ENCODE measurements around the gene ZSWIM1. TPM values are rescaled to one million over a fixed set of nuclear protein-coding genes. Genes with fewer than 3 reads are reported as not detected.

The ZSWIM1 gene
- polyA plus RNA-seq, 1 donor (not counting 4 experiments of a cell fraction or from before 2014, with no cell fraction given): 4.4 TPM

DNA sequence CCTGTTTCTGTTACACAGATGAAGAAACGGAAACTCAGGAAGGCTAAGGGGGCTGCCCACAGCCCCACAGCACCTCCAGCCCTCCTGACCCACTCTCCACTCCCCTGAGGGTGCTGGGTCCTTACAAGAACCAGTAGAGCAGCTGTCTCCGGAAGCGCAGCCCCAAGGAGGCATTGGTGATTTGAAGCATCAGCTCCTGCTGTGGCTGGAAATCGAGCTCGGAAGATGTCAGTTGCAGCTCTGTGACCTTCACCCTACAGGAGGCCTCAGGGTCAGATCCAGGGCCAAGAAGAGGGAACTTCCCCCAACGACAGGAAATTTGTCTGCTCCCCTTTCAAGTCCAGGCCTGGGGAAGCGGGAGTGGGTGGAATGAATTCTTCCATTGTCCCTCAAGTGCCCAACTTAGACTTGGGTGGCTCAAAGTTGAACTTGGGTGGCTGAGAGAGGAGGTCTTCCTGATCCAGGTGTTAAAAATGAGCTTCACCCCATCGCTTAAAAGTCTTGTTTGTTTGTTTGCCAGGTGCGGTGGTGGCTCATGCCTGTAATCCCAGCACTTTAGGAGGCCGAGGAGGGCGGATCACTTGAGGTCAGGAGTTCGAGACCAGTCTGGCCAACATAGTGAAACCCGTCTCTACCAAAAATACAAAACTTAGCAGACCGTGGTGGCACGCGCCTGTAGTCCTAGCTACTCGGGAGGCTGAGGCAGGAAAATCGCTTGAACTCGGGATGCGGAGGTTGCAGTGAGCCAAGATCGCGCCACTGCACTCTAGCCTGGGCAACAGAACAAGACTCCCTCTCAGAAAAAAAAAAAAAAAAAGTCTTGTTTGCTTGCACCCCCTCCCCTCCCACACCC lies 29.0 kb downstream of the ZSWIM1 start:
- Histone ChIP-seq H3K79me2 (ENCODE audit: control insufficient read depth, insufficient read depth, low read length) (no peaks in the 10 kb centered on the region), H3K27me3 (ENCODE audit: control insufficient read depth, extremely low read depth, insufficient read depth, low read length) (no peaks in the 10 kb centered on the region), H4K20me1 (ENCODE audit: control insufficient read depth, extremely low read depth, insufficient read depth, low read length) (no peaks in the 10 kb centered on the region), H3K4me3 (ENCODE audit: control insufficient read depth in 2 of 3, extremely low read depth in 1 of 3, insufficient read depth in 2 of 3, low read depth in 1 of 3, low read length in 3 of 3) (peak overlapping the region in 1 of 3 experiments; percentile 8), H3K9me3 (ENCODE audit: control insufficient read depth, low read depth, low read length) (no peaks in the 10 kb centered on the region), H3K27ac (ENCODE audit: control insufficient read depth, insufficient read depth, low read length) (peak overlapping the region; percentile 36), H3K9ac (ENCODE audit: control insufficient read depth, extremely low read depth, insufficient read depth, low read length) (no peak overlapping the region), H2AFZ (ENCODE audit: control insufficient read depth, low read length) (no peak overlapping the region), H3K36me3 (ENCODE audit: control insufficient read depth in 2 of 2, extremely low read depth in 1 of 2, insufficient read depth in 2 of 2, low read length in 2 of 2) (peaks cover 3 to 8% of the 10 kb centered on the region in 2 experiments), H3K4me1 (ENCODE audit: control insufficient read depth, extremely low read depth, insufficient read depth, low read length) (peaks cover 29% of the 10 kb centered on the region), H3K9me1 (ENCODE audit: control insufficient read depth, extremely low read depth, insufficient read depth, low read length) (peaks cover 4% of the 10 kb centered on the region), H3K4me2 (ENCODE audit: control insufficient read depth, extremely low read depth, insufficient read depth, low read depth, low read length) (peak overlapping the region; percentile 32)
- dilution Hi-C loops (cut with MboI; ENCODE audit: extremely low pct_ligation_motif_present, low sequenced_read_pairs): no loop called here
- DNase-seq (ENCODE audit: low read depth, low spot score) (no peak), FAIRE-seq (no peak)
- TF ChIP-seq, protein P1, sequence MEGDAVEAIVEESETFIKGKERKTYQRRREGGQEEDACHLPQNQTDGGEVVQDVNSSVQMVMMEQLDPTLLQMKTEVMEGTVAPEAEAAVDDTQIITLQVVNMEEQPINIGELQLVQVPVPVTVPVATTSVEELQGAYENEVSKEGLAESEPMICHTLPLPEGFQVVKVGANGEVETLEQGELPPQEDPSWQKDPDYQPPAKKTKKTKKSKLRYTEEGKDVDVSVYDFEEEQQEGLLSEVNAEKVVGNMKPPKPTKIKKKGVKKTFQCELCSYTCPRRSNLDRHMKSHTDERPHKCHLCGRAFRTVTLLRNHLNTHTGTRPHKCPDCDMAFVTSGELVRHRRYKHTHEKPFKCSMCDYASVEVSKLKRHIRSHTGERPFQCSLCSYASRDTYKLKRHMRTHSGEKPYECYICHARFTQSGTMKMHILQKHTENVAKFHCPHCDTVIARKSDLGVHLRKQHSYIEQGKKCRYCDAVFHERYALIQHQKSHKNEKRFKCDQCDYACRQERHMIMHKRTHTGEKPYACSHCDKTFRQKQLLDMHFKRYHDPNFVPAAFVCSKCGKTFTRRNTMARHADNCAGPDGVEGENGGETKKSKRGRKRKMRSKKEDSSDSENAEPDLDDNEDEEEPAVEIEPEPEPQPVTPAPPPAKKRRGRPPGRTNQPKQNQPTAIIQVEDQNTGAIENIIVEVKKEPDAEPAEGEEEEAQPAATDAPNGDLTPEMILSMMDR (optimal IDR thresholded peaks at IDR 0.05 in 1 of 3, IDR thresholded peaks at IDR 0.05 in 1 of 3, conservative IDR thresholded peaks at IDR 0.05 in 1 of 3; ENCODE audit: extremely low read depth in 1 of 3, insufficient read depth in 2 of 3, low read length in 3 of 3): no peak
- no peak for TF ChIP-seq EZH2 (IDR thresholded peaks at IDR 0.05; ENCODE audit: low read length)

DNA sequence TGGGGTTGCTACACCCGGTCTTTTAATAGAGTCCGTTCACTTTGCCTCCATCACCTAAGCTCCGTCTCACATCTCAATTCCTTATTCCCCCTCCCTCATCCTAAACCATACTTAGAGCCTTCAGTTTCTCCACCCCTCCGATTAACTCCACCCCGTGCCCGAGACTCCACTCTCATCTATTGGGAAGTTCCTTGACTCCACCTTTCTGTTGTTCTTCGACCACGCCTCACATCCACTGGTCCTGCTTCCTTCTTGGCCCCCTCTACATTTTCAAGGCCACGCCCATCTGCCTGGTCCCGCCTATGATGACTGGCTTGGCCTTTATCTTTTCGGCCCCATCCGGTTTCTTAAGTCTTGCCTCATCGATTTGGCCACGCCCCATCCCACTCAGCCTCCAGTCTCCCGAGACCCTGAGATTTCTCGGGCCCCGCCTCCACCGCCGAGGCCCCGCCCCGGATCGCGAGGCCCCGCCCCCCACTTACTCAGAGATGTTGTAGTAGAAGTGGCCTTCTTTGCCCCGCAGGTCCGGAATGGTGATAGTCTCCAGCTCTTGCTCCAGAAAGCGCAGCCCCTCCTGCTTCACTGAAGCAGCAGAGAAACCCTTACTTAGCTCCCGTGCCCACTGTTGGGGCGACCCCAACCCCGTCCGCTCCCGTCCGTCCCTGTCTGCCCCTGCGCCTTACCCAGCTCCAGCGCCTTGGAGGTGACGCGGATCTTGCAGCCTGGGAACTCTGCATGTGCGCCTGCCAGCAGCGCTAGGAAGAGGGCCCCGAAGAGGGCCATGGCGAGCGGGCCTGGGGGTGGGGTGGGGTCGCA lies 29.9 kb downstream of the ZSWIM1 start:
- FAIRE-seq (peak; percentile 73), DNase-seq (ENCODE audit: low read depth, low spot score) (peak; percentile 99)
- peak overlapping the region; percentile 45 to 71 (median 60) for H3K4me3 ChIP-seq (ENCODE audit: control insufficient read depth in 2 of 3, extremely low read depth in 1 of 3, insufficient read depth in 2 of 3, low read depth in 1 of 3, low read length in 3 of 3)
- H3K79me2 ChIP-seq (ENCODE audit: control insufficient read depth, insufficient read depth, low read length): no peaks in the 10 kb centered on the region
- peaks cover 22% of the 10 kb centered on the region for H3K4me1 ChIP-seq (ENCODE audit: control insufficient read depth, extremely low read depth, insufficient read depth, low read length)
- peaks cover 3 to 8% of the 10 kb centered on the region in 2 experiments for H3K36me3 ChIP-seq (ENCODE audit: control insufficient read depth in 2 of 2, extremely low read depth in 1 of 2, insufficient read depth in 2 of 2, low read length in 2 of 2)
- no peaks in the 10 kb centered on the region for H3K27me3 ChIP-seq (ENCODE audit: control insufficient read depth, extremely low read depth, insufficient read depth, low read length)
- H3K9me3 ChIP-seq (ENCODE audit: control insufficient read depth, low read depth, low read length): no peaks in the 10 kb centered on the region
- peak overlapping the region; percentile 94 for H3K4me2 ChIP-seq (ENCODE audit: control insufficient read depth, extremely low read depth, insufficient read depth, low read depth, low read length)
- H3K27ac ChIP-seq (ENCODE audit: control insufficient read depth, insufficient read depth, low read length): peak overlapping the region; percentile 70
- TF ChIP-seq, protein P1 (optimal IDR thresholded peaks at IDR 0.05 in 1 of 3, IDR thresholded peaks at IDR 0.05 in 1 of 3, conservative IDR thresholded peaks at IDR 0.05 in 1 of 3; ENCODE audit: extremely low read depth in 1 of 3, insufficient read depth in 2 of 3, low read length in 3 of 3): no peak
- no peak for TF ChIP-seq EZH2 (IDR thresholded peaks at IDR 0.05; ENCODE audit: low read length)
- peak overlapping the region; percentile 81 for H2AFZ ChIP-seq (ENCODE audit: control insufficient read depth, low read length)
- no peaks in the 10 kb centered on the region for H4K20me1 ChIP-seq (ENCODE audit: control insufficient read depth, extremely low read depth, insufficient read depth, low read length)
- peak overlapping the region; percentile 76 for H3K9ac ChIP-seq (ENCODE audit: control insufficient read depth, extremely low read depth, insufficient read depth, low read length)
- peaks cover 4% of the 10 kb centered on the region for H3K9me1 ChIP-seq (ENCODE audit: control insufficient read depth, extremely low read depth, insufficient read depth, low read length)
- dilution Hi-C loops (cut with MboI; ENCODE audit: extremely low pct_ligation_motif_present, low sequenced_read_pairs): no loop called here
